Heart left ventricle (tissue), 13 donors: ENCODE measurements around the gene SESN1.

Source experiments
- POLR2A ChIP-seq, 2 donors: fragments of 450-650 bp; IDR thresholded peaks; one replicate each; pipeline ENCODE4 v1.6.1; 2017; ENCODE audit warnings: antibody characterized with exemption in 2 of 2, mild to moderate bottlenecking in 2 of 2, moderate library complexity in 2 of 2
- TF ChIP-seq, protein P1 (sequence below), 12 donors: fragments of 200-600 bp; sonication (generic) in 4 of 12; IDR thresholded peaks; one replicate each; pipeline versions ENCODE4 v1.5.0 to v1.8.0; 2018 to 2022; ENCODE audit warnings: antibody characterized with exemption in 12 of 12, mild to moderate bottlenecking in 5 of 12
- donor health status: ischemic (EF 13 %, LVEDD 7.1; RV severe dilation, severe dysfunction).
- donor health status: DM: no; HTN: yes; CAD: no.
- donor health status: DM: no; HTN: no; CAD: no.
- donor health status: ischemic (EF 25% LVEDD 6.9; RV normal size, moderate dysfunction).
- donor health status: ischemic (EF 25% LVEDD 5.7; RV mildly dilated, moderate dysfunction).
- donor health status: ischemic (EF 35%, LVEDD 5.7; RV mildly dilated, moderate dysfunction).
- donor health status: nonischemic (EF 11% LVEDD 7.7; RV severe dilation, severe dysfunction).
- donor health status: DM: yes; HTN: yes; CAD: no.
- donor health status: PGD.
- donor health status: ischemic (EF 29% LVEDD 5.4; RV normal size, mild dysfunction).
- donor health status: nonischemic (EF 23%, LVEDD 6.1; RV moderate dilation, normal function).

- TF ChIP-seq, protein P1, sequence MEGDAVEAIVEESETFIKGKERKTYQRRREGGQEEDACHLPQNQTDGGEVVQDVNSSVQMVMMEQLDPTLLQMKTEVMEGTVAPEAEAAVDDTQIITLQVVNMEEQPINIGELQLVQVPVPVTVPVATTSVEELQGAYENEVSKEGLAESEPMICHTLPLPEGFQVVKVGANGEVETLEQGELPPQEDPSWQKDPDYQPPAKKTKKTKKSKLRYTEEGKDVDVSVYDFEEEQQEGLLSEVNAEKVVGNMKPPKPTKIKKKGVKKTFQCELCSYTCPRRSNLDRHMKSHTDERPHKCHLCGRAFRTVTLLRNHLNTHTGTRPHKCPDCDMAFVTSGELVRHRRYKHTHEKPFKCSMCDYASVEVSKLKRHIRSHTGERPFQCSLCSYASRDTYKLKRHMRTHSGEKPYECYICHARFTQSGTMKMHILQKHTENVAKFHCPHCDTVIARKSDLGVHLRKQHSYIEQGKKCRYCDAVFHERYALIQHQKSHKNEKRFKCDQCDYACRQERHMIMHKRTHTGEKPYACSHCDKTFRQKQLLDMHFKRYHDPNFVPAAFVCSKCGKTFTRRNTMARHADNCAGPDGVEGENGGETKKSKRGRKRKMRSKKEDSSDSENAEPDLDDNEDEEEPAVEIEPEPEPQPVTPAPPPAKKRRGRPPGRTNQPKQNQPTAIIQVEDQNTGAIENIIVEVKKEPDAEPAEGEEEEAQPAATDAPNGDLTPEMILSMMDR (IDR thresholded peaks at IDR 0.05) = no peak
- TF ChIP-seq POLR2A (IDR thresholded peaks at IDR 0.05) = no peak
Measured at GRCh38 chr6:109093732-109094415, 772 bp downstream of the SESN1 start.
